Keratinocyte (primary cell): ENCODE data around the gene PLXDC2. TPM values are rescaled to one million over a fixed set of nuclear protein-coding genes. Genes with fewer than 3 reads are reported as not detected.

Experiments
- DNase-seq: peaks from one replicate; pipeline ENCODE4 v3.0.0-alpha.2; 2011; ENCODE audit warnings: low read depth, missing footprints, low spot score
- FAIRE-seq: peaks from 2 replicates; lab custom pipeline; 2011; peaks lifted over from hg19 to GRCh38; lab: Jason Lieb, UNC
- H2AFZ ChIP-seq: 2 replicates; pipeline ENCODE4 v1.6.0; 2012; ENCODE audit warnings: low read length, control low read depth, inconsistent platforms; ENCODE audit not compliant: control insufficient read depth
- H3K27ac ChIP-seq: 2 replicates; pipeline ENCODE4 v1.5.1; 2011; ENCODE audit warnings: low read length; ENCODE audit not compliant: control insufficient read depth, insufficient read depth
- H3K27me3 ChIP-seq: 3 replicates; pipeline ENCODE4 v1.6.0; 2011; ENCODE audit warnings: low read length; ENCODE audit not compliant: control insufficient read depth, insufficient read depth; ENCODE audit errors: extremely low read depth
- H3K36me3 ChIP-seq, 2 experiments: 2 replicates in 1 of 2; 3 replicates in 1 of 2; pipeline ENCODE4 v1.5.1; 2011; ENCODE audit warnings: low read length in 2 of 2, mild to moderate bottlenecking in 1 of 2; ENCODE audit not compliant: control insufficient read depth in 2 of 2, insufficient read depth in 2 of 2; ENCODE audit errors: extremely low read depth in 1 of 2
- H3K4me1 ChIP-seq: 3 replicates; pipeline ENCODE4 v1.5.1; 2011; ENCODE audit warnings: low read length; ENCODE audit not compliant: control insufficient read depth, insufficient read depth; ENCODE audit errors: extremely low read depth
- H3K4me2 ChIP-seq: 3 replicates; pipeline ENCODE4 v1.6.0; 2011; ENCODE audit warnings: low read depth, low read length; ENCODE audit not compliant: control insufficient read depth, insufficient read depth; ENCODE audit errors: extremely low read depth
- H3K4me3 ChIP-seq, 3 experiments: fragments of 200-600 bp in 1 of 3; sonication (generic) in 1 of 3; 2 replicates in 2 of 3; 3 replicates in 1 of 3; pipeline ENCODE4 v1.5.1; 2011 to 2016; ENCODE audit warnings: low read length in 3 of 3, mild to moderate bottlenecking in 3 of 3, control low read depth in 2 of 3, inconsistent platforms in 1 of 3, low read depth in 1 of 3, mixed read lengths in 1 of 3, mixed run types in 1 of 3, moderate library complexity in 1 of 3; ENCODE audit not compliant: control insufficient read depth in 2 of 3, insufficient read depth in 2 of 3; ENCODE audit errors: extremely low read depth in 1 of 3
- H3K79me2 ChIP-seq: 2 replicates; pipeline ENCODE4 v1.6.0; 2012; ENCODE audit warnings: low read length; ENCODE audit not compliant: control insufficient read depth, insufficient read depth
- H3K9ac ChIP-seq: 3 replicates; pipeline ENCODE4 v1.6.0; 2011; ENCODE audit warnings: low read length; ENCODE audit not compliant: control insufficient read depth, insufficient read depth; ENCODE audit errors: extremely low read depth
- H3K9me1 ChIP-seq: 3 replicates; pipeline ENCODE4 v1.6.0; 2011; ENCODE audit warnings: low read length; ENCODE audit not compliant: control insufficient read depth, insufficient read depth; ENCODE audit errors: extremely low read depth
- H3K9me3 ChIP-seq: 2 replicates; pipeline ENCODE4 v1.5.1; 2012; ENCODE audit warnings: low read depth, low read length; ENCODE audit not compliant: control insufficient read depth
- H4K20me1 ChIP-seq: 3 replicates; pipeline ENCODE4 v1.6.0; 2011; ENCODE audit warnings: low read length; ENCODE audit not compliant: control insufficient read depth, insufficient read depth; ENCODE audit errors: extremely low read depth
- EZH2 ChIP-seq: IDR thresholded peaks from one replicate; pipeline ENCODE4 v1.6.1; 2012; ENCODE audit warnings: inconsistent platforms, mild to moderate bottlenecking, low read length, moderate library complexity
- dilution Hi-C: fragments of 300-500 bp; cut with MboI; formaldehyde crosslinking; loops from one replicate; pipeline ENCODE4 v1.7.0; 2020; ENCODE audit warnings: low sequenced_read_pairs; ENCODE audit not compliant: extremely low pct_ligation_motif_present
- polyA plus RNA-seq, 5 experiments: library from polyadenylated mRNA; depleted of rRNA in 3 of 5; stranded (reverse) in 3 of 5; stranded (forward) in 1 of 5; unstranded in 1 of 5; fragments of >200 nt; gene quantifications; 1 replicate in 1 of 5; 2 replicates in 3 of 5; 3 replicates in 1 of 5; pipeline versions ENCODE4 v1.2.1 to v1.2.3, GENCODE V29; 2011 to 2012; ENCODE audit warnings: missing spikeins in 2 of 5, low read depth in 1 of 5, low replicate concordance in 1 of 5
- TF ChIP-seq, protein P1 (sequence below), 3 experiments: IDR thresholded peaks in 1 of 3; conservative IDR thresholded peaks in 1 of 3; optimal IDR thresholded peaks in 1 of 3; 2 replicates in 2 of 3; 3 replicates in 1 of 3; pipeline versions ENCODE3 to v1.5.1; 2011; ENCODE audit warnings: low read length in 3 of 3, mild to moderate bottlenecking in 3 of 3, moderate library complexity in 2 of 3, control low read depth in 1 of 3, inconsistent platforms in 1 of 3; ENCODE audit not compliant: insufficient read depth in 2 of 3; ENCODE audit errors: extremely low read depth in 1 of 3

Gene PLXDC2
- polyA plus RNA-seq, 1 donor (not counting 4 experiments of a cell fraction or from before 2014, with no cell fraction given), result 12.9 TPM

DNA sequence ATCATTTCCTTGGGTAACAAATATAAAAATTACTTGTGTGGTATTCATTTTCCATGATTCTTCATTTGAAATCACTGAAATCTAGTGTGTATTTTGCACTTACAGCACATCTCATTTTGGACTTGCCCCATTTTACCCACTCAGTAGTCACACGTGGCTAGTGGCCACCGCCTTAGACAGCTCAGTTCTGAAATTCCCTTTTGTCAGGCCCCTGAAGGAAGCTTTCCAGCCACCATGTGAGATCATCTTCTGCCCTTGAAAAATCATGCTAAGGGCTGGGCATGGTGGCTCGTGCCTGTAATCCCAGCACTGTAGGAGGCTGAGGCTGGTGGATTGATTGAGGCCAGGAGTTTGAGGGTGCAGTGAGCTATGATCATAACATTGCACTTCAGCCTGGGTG, 79.3 kb downstream of the PLXDC2 start:
- H3K27ac ChIP-seq, result no peak overlapping the region
- H3K9ac ChIP-seq, result no peak overlapping the region
- H3K9me3 ChIP-seq, result no peaks in the 10 kb centered on the region
- H3K4me3 ChIP-seq, result no peak overlapping the region
- H3K27me3 ChIP-seq, result no peaks in the 10 kb centered on the region
- FAIRE-seq, result no peak
- dilution Hi-C loops, result no loop called here
- no peaks in the 10 kb centered on the region for H3K9me1 ChIP-seq
- H4K20me1 ChIP-seq, result no peaks in the 10 kb centered on the region
- no peaks in the 10 kb centered on the region for H3K79me2 ChIP-seq
- no peaks in the 10 kb centered on the region for H3K36me3 ChIP-seq
- no peaks in the 10 kb centered on the region for H3K4me1 ChIP-seq
- no peak overlapping the region for H3K4me2 ChIP-seq
- no peak for DNase-seq
- no peak overlapping the region for H2AFZ ChIP-seq
- TF ChIP-seq EZH2, result no peak
- TF ChIP-seq, protein P1, sequence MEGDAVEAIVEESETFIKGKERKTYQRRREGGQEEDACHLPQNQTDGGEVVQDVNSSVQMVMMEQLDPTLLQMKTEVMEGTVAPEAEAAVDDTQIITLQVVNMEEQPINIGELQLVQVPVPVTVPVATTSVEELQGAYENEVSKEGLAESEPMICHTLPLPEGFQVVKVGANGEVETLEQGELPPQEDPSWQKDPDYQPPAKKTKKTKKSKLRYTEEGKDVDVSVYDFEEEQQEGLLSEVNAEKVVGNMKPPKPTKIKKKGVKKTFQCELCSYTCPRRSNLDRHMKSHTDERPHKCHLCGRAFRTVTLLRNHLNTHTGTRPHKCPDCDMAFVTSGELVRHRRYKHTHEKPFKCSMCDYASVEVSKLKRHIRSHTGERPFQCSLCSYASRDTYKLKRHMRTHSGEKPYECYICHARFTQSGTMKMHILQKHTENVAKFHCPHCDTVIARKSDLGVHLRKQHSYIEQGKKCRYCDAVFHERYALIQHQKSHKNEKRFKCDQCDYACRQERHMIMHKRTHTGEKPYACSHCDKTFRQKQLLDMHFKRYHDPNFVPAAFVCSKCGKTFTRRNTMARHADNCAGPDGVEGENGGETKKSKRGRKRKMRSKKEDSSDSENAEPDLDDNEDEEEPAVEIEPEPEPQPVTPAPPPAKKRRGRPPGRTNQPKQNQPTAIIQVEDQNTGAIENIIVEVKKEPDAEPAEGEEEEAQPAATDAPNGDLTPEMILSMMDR (optimal IDR thresholded peaks at IDR 0.05 in 1 of 3, IDR thresholded peaks at IDR 0.05 in 1 of 3, conservative IDR thresholded peaks at IDR 0.05 in 1 of 3; ENCODE audit: extremely low read depth in 1 of 3, insufficient read depth in 2 of 3, low read length in 3 of 3), result no peak

- no peak for FAIRE-seq
- no peak overlapping the region for H3K9ac ChIP-seq
- H3K4me2 ChIP-seq, result no peak overlapping the region
- H3K4me1 ChIP-seq, result no peaks in the 10 kb centered on the region
- H3K27ac ChIP-seq, result no peak overlapping the region
- no peaks in the 10 kb centered on the region for H3K9me3 ChIP-seq
- H3K4me3 ChIP-seq, result no peak overlapping the region
- dilution Hi-C loops, result no loop called here
- no peak for DNase-seq
- H3K9me1 ChIP-seq, result no peaks in the 10 kb centered on the region
- TF ChIP-seq, protein P1 (optimal IDR thresholded peaks at IDR 0.05 in 1 of 3, IDR thresholded peaks at IDR 0.05 in 1 of 3, conservative IDR thresholded peaks at IDR 0.05 in 1 of 3; ENCODE audit: extremely low read depth in 1 of 3, insufficient read depth in 2 of 3, low read length in 3 of 3), result no peak
- no peak for TF ChIP-seq EZH2
- no peaks in the 10 kb centered on the region for H3K36me3 ChIP-seq
- H3K79me2 ChIP-seq, result no peaks in the 10 kb centered on the region
- no peaks in the 10 kb centered on the region for H4K20me1 ChIP-seq
- no peak overlapping the region for H2AFZ ChIP-seq
- no peaks in the 10 kb centered on the region for H3K27me3 ChIP-seq
Observed at GRCh38 chr10:19902456-19902855, 86.2 kb downstream of the PLXDC2 start.
